MM.1S (cell line): ENCODE measurements around the gene IL1RAP.
A peak's percentile ranks its signal among the peaks of the same experiment; 100 is the strongest.

Source experiments
- DNase-seq: peaks from one replicate; pipeline ENCODE4 v3.0.0-alpha.2; 2015
- H2AFZ ChIP-seq: fragments of 300-600 bp; sonication (generic); 2 replicates; pipeline ENCODE4 v1.6.0; 2016; ENCODE audit warnings: antibody characterized with exemption, low read length
- H3F3A ChIP-seq: fragments of 300-600 bp; sonication (generic); 2 replicates; pipeline ENCODE4 v1.6.1; 2016; ENCODE audit warnings: mild to moderate bottlenecking, antibody characterized with exemption, low read length, moderate library complexity, mixed read lengths; ENCODE audit not compliant: insufficient read depth
- H3K27ac ChIP-seq: fragments of 300-600 bp; sonication (generic); 2 replicates; pipeline ENCODE4 v1.5.1; 2016; ENCODE audit warnings: mild to moderate bottlenecking, low read length
- H3K27me3 ChIP-seq: fragments of 300-600 bp; sonication (generic); replicated peaks from 2 replicates; pipeline ENCODE4 v1.6.0; 2016; ENCODE audit warnings: low read length; ENCODE audit not compliant: insufficient read depth
- H3K36me3 ChIP-seq: fragments of 300-600 bp; sonication (generic); replicated peaks from 2 replicates; pipeline ENCODE4 v1.6.1; 2016; ENCODE audit warnings: mild to moderate bottlenecking, low read length, mixed read lengths; ENCODE audit not compliant: insufficient read depth
- H3K4me1 ChIP-seq: fragments of 300-600 bp; sonication (generic); 2 replicates; pipeline ENCODE4 v1.6.1; 2016; ENCODE audit warnings: low read length, mixed read lengths
- H3K4me2 ChIP-seq: fragments of 300-600 bp; sonication (generic); 2 replicates; pipeline ENCODE4 v1.6.0; 2016; ENCODE audit warnings: low read depth, low read length
- H3K4me3 ChIP-seq: fragments of 300-600 bp; sonication (generic); 2 replicates; pipeline ENCODE4 v1.5.1; 2016; ENCODE audit warnings: low read length, mixed read lengths
- H3K79me2 ChIP-seq: fragments of 300-600 bp; sonication (generic); 2 replicates; pipeline ENCODE4 v1.6.1; 2016; ENCODE audit warnings: mixed run types, low read length, mixed read lengths
- H3K9ac ChIP-seq: fragments of 300-600 bp; sonication (generic); 2 replicates; pipeline ENCODE4 v1.6.1; 2016; ENCODE audit warnings: low read length, mixed read lengths
- H3K9me2 ChIP-seq: fragments of 300-600 bp; sonication (generic); replicated peaks from 2 replicates; pipeline ENCODE4 v1.6.1; 2016; ENCODE audit warnings: mild to moderate bottlenecking, low read length, mixed read lengths; ENCODE audit not compliant: insufficient read depth
- H3K9me3 ChIP-seq: fragments of 300-600 bp; sonication (generic); replicated peaks from 2 replicates; pipeline ENCODE4 v1.6.1; 2016; ENCODE audit warnings: mild to moderate bottlenecking, low read length, mixed read lengths; ENCODE audit not compliant: insufficient read depth
- H4K20me1 ChIP-seq: fragments of 300-600 bp; sonication (generic); 2 replicates; pipeline ENCODE4 v1.6.1; 2016; ENCODE audit warnings: mild to moderate bottlenecking, low read length, moderate library complexity, mixed read lengths; ENCODE audit not compliant: insufficient read depth
- EZH2 ChIP-seq: fragments of 300-600 bp; sonication (generic); optimal IDR thresholded peaks from 2 replicates; pipeline ENCODE3; 2017; ENCODE audit warnings: low read depth, mild to moderate bottlenecking, antibody characterized with exemption, low read length, mixed read lengths
- EZH2phosphoT487 ChIP-seq: fragments of 300-600 bp; sonication (generic); IDR thresholded peaks from 2 replicates; pipeline ENCODE4 v1.6.1; 2018; ENCODE audit warnings: antibody characterized with exemption, low read length
- TF ChIP-seq, protein P1 (sequence below): fragments of 300-600 bp; sonication (generic); IDR thresholded peaks from 2 replicates; pipeline ENCODE4 v1.5.1; 2016; ENCODE audit warnings: antibody characterized with exemption, low read length, mixed read lengths

Gene IL1RAP

DNA sequence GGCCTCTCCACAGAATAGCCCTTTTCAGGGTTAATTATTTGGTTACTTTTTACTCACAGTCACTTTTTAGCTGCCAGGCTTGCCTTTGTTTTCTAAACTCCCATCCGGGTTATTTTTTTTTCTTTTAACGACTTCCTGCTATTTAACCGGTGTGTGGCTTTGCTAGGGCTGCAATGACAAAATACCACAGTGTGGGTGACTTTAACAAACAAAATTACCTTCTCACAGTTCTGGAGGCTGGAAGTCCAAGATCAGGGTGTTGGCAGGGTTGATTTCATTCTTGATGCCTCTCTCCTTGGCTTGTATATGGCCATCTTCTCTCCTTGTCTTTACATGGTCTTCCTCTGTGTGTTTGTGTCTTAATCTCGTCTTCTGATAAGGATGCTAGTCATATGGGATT lies 91.5 kb downstream of the IL1RAP start:
- Histone ChIP-seq H3K27ac (no peak overlapping the region), H3K27me3 (no peaks in the 10 kb centered on the region), H3F3A (no peaks in the 10 kb centered on the region), H4K20me1 (no peaks in the 10 kb centered on the region), H3K36me3 (no peaks in the 10 kb centered on the region), H3K4me2 (no peak overlapping the region), H3K9me2 (no peaks in the 10 kb centered on the region), H2AFZ (no peak overlapping the region), H3K9ac (no peak overlapping the region), H3K9me3 (no peaks in the 10 kb centered on the region), H3K79me2 (no peaks in the 10 kb centered on the region), H3K4me1 (peaks cover 11% of the 10 kb centered on the region), H3K4me3 (no peak overlapping the region)
- TF ChIP-seq EZH2phosphoT487 = no peak
- no peak for TF ChIP-seq EZH2
- TF ChIP-seq, protein P1, sequence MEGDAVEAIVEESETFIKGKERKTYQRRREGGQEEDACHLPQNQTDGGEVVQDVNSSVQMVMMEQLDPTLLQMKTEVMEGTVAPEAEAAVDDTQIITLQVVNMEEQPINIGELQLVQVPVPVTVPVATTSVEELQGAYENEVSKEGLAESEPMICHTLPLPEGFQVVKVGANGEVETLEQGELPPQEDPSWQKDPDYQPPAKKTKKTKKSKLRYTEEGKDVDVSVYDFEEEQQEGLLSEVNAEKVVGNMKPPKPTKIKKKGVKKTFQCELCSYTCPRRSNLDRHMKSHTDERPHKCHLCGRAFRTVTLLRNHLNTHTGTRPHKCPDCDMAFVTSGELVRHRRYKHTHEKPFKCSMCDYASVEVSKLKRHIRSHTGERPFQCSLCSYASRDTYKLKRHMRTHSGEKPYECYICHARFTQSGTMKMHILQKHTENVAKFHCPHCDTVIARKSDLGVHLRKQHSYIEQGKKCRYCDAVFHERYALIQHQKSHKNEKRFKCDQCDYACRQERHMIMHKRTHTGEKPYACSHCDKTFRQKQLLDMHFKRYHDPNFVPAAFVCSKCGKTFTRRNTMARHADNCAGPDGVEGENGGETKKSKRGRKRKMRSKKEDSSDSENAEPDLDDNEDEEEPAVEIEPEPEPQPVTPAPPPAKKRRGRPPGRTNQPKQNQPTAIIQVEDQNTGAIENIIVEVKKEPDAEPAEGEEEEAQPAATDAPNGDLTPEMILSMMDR = no peak
- DNase-seq = no peak

DNA sequence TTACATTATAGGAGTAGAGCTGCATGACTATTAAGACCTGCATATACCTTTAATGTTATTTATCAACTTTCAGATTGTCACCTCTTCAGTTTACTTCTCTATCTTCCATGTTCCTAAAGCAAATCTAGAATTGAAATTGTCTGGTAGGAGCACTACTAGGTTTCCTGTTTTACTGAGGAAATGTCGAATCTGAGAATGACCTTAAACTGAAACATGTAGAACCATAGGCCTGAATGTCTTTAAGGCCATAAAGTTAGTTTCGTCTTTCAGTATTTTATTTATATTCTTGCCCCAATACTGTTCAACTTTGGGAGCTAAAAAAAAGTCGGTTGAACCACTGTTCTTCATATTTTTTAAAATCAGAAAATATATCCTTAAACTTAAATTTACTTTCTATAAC lies 92.7 kb downstream of the IL1RAP start:
- Histone ChIP-seq H3K27ac (peak overlapping the region; percentile 0; the same call in 1 of the 2 replicates), H3K27me3 (no peaks in the 10 kb centered on the region), H3K9me2 (no peaks in the 10 kb centered on the region), H3K9me3 (no peaks in the 10 kb centered on the region), H3K4me2 (peak overlapping the region; percentile 8; the same call in 1 of the 2 replicates), H3F3A (no peaks in the 10 kb centered on the region), H3K9ac (no peak overlapping the region), H3K4me1 (peaks cover 11% of the 10 kb centered on the region), H3K79me2 (no peaks in the 10 kb centered on the region), H3K36me3 (no peaks in the 10 kb centered on the region), H2AFZ (no peak overlapping the region), H4K20me1 (no peaks in the 10 kb centered on the region), H3K4me3 (no peak overlapping the region)
- peak; percentile 54 for DNase-seq
- TF ChIP-seq EZH2 = no peak
- TF ChIP-seq, protein P1 = no peak
- no peak for TF ChIP-seq EZH2phosphoT487

DNA sequence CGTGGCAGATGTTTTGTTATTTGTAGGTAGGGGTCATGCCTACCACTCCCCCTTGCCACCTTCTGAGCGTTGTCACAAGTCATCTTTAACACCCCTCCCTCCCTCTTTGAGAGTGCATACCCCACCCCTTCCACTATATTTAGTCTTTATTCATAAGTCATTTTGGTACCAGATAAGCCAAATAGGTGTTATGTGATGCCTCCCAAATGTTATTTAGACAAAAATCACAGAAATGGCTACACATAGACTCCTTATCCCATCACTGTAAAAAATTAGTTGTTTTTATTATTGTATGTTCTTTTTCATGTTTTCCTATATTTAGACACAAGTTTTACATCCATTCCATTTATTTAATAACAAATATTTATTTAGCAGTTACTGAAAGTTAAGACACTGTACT lies 93.1 kb downstream of the IL1RAP start:
- Histone ChIP-seq H3K9ac (no peak overlapping the region), H3K9me3 (no peaks in the 10 kb centered on the region), H3K4me1 (peaks cover 11% of the 10 kb centered on the region), H3F3A (no peaks in the 10 kb centered on the region), H3K4me2 (peak overlapping the region; percentile 8; the same call in 1 of the 2 replicates), H3K4me3 (no peak overlapping the region), H2AFZ (no peak overlapping the region), H3K9me2 (no peaks in the 10 kb centered on the region), H3K27me3 (no peaks in the 10 kb centered on the region), H3K27ac (no peak overlapping the region; the same call in 1 of the 2 replicates), H3K79me2 (no peaks in the 10 kb centered on the region), H4K20me1 (no peaks in the 10 kb centered on the region), H3K36me3 (no peaks in the 10 kb centered on the region)
- TF ChIP-seq EZH2 = no peak
- TF ChIP-seq, protein P1 = no peak
- TF ChIP-seq EZH2phosphoT487 = no peak
- no peak for DNase-seq
